Panc1 (cell line): ENCODE measurements around the gene ABLIM2.

Source experiments
- CTCF ChIP-seq: fragments of 450-650 bp; IDR thresholded peaks from 2 replicates; pipeline ENCODE4 v1.5.1; 2017; ENCODE audit warnings: mild to moderate bottlenecking
- POLR2AphosphoS5 ChIP-seq: IDR thresholded peaks from 2 replicates; pipeline ENCODE4 v1.6.1; 2012; ENCODE audit warnings: mild to moderate bottlenecking, low read depth, low read length, moderate library complexity
- REST ChIP-seq, 2 experiments: IDR thresholded peaks; 2 replicates each; pipeline ENCODE4 v1.6.1; 2011 to 2012; ENCODE audit warnings: low read depth in 2 of 2, control low read depth in 1 of 2, low read length in 1 of 2, mild to moderate bottlenecking in 1 of 2, moderate library complexity in 1 of 2; ENCODE audit not compliant: insufficient read depth in 1 of 2

- TF ChIP-seq REST (IDR thresholded peaks at IDR 0.05; ENCODE audit: insufficient read depth in 1 of 2, low read depth in 2 of 2, low read length in 1 of 2) (no peak), POLR2AphosphoS5 (no peak), CTCF (no peak)
These were observed 73.7 kb downstream of the ABLIM2 start for GRCh38 chr4:8084712-8085490.
